NCI-H1092 treated with DMSO at 0.1 percent for 48 hours (cell line): ENCODE results near the gene PLA2G4B.
A peak's percentile ranks its signal among the peaks of the same experiment; 100 is the strongest.

ENCODE experiments used
- DNase-seq: peaks from one replicate; lab custom pipeline; 2025; lab: John Stamatoyannopoulos, UW

Gene PLA2G4B

GRCh38 chr15:41886741-41887140 lies 48.1 kb downstream of the PLA2G4B start:
- no peak for DNase-seq

- no peak for DNase-seq
Measured at GRCh38 chr15:41887161-41887560, 48.5 kb downstream of the PLA2G4B start.

- DNase-seq, result no peak
Measured at GRCh38 chr15:41887893-41888292, 49.2 kb downstream of the PLA2G4B start.

- no peak for DNase-seq
Measured at GRCh38 chr15:41888662-41889253, 50.1 kb downstream of the PLA2G4B start.

- DNase-seq, result no peak
Measured at GRCh38 chr15:41890050-41890690, 51.5 kb downstream of the PLA2G4B start.

GRCh38 chr15:41891226-41891625 lies 52.6 kb downstream of the PLA2G4B start:
- DNase-seq, result peak; percentile 45

- peak; percentile 95 for DNase-seq
Measured at GRCh38 chr15:41891946-41892345, 53.3 kb downstream of the PLA2G4B start.

- peak; percentile 67 for DNase-seq
Measured at GRCh38 chr15:41892621-41893421, 54.2 kb downstream of the PLA2G4B start.

- no peak for DNase-seq
Measured at GRCh38 chr15:41893422-41894250, 55.0 kb downstream of the PLA2G4B start, which contains the start of gene SPTBN5. SPTBN5 (minus strand) TSS chr15:41894053; CDS start chr15:41893497, 556 bp downstream.

- no peak for DNase-seq
Measured at GRCh38 chr15:41894251-41894790, 55.7 kb downstream of the PLA2G4B start.

GRCh38 chr15:41894791-41895463 lies 56.3 kb downstream of the PLA2G4B start:
- peak; percentile 62 for DNase-seq

- no peak for DNase-seq
Measured at GRCh38 chr15:41895491-41895890, 56.8 kb downstream of the PLA2G4B start.

- no peak for DNase-seq
Measured at GRCh38 chr15:41895957-41896356, 57.3 kb downstream of the PLA2G4B start.

- no peak for DNase-seq
Measured at GRCh38 chr15:41896566-41896965, 57.9 kb downstream of the PLA2G4B start.

- DNase-seq, result no peak
Measured at GRCh38 chr15:41897363-41897799, 58.7 kb downstream of the PLA2G4B start.
